Fibroblast of pulmonary artery (primary cell): ENCODE data around the gene LITAFD.

ENCODE experiments used
- DNase-seq: peaks from one replicate; pipeline ENCODE4 v3.0.0-alpha.2; 2010; ENCODE audit warnings: low read depth
- H3K4me3 ChIP-seq: replicated peaks from 2 replicates; pipeline ENCODE4 v1.5.1; 2011; ENCODE audit warnings: low read depth, mild to moderate bottlenecking, control low read depth, low read length, moderate library complexity
- TF ChIP-seq, protein P1 (sequence below): IDR thresholded peaks from 2 replicates; pipeline ENCODE4 v1.5.1; 2011; ENCODE audit warnings: mild to moderate bottlenecking, control low read depth, low read length, inconsistent platforms; ENCODE audit errors: missing control alignments

Gene LITAFD

DNA sequence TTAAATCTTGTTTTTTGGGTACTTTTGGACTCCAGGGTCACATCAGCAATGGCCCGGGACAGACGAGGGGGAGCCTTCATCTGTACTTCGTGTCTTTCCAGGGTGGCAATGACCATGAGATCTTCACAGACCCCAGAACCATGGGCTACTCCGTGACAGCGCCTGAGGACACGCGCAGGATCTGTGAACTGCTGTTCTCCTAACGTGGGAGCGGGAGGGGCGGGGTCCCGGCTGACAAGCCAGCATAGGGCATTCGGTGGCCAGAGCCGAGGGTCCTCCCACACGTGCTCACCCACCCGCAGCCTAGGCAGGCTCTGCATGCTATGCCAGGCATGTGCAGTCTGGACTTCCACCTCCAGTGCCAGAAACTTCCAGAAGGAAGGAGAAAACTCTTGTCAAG is 34.5 kb upstream of the LITAFD start:
- TF ChIP-seq, protein P1, sequence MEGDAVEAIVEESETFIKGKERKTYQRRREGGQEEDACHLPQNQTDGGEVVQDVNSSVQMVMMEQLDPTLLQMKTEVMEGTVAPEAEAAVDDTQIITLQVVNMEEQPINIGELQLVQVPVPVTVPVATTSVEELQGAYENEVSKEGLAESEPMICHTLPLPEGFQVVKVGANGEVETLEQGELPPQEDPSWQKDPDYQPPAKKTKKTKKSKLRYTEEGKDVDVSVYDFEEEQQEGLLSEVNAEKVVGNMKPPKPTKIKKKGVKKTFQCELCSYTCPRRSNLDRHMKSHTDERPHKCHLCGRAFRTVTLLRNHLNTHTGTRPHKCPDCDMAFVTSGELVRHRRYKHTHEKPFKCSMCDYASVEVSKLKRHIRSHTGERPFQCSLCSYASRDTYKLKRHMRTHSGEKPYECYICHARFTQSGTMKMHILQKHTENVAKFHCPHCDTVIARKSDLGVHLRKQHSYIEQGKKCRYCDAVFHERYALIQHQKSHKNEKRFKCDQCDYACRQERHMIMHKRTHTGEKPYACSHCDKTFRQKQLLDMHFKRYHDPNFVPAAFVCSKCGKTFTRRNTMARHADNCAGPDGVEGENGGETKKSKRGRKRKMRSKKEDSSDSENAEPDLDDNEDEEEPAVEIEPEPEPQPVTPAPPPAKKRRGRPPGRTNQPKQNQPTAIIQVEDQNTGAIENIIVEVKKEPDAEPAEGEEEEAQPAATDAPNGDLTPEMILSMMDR = no peak
- no peak for DNase-seq
- no peak overlapping the region for H3K4me3 ChIP-seq

DNA sequence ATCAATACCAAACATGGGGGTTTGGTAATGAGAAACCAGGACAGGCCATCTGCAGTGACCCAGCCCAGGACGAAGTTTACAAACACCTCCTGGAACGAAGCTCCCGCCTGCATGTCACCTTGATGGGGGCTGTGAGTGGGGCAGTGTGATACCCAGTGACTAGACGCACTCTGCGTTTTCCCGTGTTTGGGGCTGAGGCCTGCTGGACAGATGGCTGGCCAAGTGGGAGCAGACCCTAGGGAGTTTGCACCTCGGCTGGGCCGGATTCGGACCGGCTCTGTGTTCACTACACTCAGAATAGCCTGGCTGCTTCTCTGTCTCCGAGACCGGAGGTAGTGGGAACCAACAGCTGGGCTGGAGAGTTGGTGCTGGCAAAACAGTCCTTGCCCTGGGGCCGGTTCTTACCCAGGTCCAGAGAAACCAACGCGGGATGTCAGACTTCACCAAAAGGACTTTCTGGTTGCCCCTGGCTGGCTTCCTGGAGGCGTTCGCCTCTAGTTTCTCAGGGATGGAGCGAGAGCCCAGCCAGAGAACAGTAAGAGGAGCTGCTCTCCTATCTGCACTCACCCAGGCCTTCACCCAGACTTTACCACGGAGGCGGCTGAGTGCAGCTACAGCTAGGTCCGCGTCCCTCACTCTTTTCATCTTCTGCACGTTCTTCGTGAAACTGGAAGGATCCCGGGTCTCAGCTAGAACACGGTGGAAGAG is 33.8 kb upstream of the LITAFD start:
- H3K4me3 ChIP-seq = no peak overlapping the region
- TF ChIP-seq, protein P1 = no peak
- DNase-seq = no peak

DNA sequence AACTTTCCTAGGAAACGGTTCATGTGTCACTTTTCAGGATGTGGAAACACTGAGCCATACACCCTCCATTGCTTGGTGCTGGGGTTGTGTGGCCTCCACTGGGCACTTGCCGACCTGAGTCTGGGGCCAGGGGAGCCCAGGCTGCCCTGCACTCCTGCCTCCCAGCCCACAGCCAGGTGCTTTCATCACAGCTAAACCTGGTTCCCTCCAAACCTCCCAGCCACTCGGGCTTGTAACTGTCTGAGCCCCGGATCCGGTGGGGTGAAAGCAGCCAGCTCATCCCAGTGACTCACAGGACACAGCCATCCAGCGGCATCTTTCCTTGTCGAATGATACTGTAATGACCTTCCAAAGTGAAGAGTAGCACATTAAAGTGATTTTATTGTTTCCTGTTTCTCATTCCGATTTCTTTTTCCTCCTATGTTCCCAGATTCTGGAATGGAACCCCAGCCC is 33.2 kb upstream of the LITAFD start:
- no peak overlapping the region for H3K4me3 ChIP-seq
- no peak for DNase-seq
- TF ChIP-seq, protein P1 = no peak

DNA sequence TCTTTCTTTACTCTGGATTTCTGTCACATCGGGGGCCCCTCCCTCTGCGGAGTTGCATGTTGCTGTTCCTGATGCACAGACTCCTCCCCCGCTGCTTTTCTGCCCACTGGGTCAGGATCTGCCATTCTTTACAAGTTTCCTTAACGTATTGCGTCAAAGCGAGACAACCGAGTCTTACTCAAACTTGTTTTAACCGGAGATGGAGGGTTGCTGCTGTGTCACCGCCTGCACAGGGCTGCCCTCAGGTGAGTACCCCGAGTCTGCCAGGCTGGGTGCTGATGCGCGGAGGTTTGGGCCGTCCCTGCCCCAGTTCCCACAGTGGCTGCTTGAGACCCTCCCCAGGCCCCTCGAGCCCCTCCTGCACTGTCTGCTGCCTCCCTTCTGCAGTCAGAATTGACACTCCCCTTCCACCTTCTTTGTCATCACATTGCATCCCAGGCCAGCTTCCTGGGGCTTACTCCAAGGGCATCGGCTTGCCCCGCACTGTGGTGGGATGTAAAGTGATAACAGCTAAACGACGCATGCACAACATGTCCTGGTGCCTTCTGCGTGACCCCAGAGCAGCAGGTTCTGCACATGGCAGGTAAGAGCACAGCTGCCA is 32.6 kb upstream of the LITAFD start:
- DNase-seq = peak; percentile 80
- TF ChIP-seq, protein P1 = no peak
- H3K4me3 ChIP-seq = no peak overlapping the region

DNA sequence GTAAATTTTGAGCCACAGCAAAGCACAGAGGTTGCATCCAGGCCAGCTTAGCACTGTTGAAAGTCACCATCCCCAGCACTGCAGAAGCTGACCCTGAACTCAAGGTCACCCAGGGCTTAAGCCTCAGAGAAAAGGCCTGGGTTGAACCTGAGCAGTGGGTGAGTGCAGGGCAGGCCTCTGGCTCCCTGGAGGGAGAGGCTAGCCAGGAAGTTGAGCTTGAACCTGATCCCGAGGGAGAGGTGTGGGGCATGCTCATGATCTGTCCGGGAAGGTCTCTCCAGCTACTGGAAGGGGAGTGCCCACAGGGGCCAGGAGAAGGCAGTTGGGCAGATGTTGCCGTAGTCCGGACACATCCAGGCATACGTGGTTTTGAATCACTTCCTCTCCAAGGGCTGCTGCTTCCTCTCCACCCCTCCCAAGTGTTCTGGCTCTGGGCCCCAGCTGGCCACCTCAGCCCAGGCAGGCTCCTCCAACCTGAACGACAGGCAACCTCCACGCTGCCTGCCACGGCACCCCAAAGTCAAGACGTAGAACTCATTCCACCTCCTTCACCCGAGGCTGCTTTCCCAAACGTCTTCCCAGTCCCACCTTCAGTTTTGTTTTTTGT is 31.8 kb upstream of the LITAFD start:
- DNase-seq = peak; percentile 93
- TF ChIP-seq, protein P1 = no peak
- H3K4me3 ChIP-seq = no peak overlapping the region

DNA sequence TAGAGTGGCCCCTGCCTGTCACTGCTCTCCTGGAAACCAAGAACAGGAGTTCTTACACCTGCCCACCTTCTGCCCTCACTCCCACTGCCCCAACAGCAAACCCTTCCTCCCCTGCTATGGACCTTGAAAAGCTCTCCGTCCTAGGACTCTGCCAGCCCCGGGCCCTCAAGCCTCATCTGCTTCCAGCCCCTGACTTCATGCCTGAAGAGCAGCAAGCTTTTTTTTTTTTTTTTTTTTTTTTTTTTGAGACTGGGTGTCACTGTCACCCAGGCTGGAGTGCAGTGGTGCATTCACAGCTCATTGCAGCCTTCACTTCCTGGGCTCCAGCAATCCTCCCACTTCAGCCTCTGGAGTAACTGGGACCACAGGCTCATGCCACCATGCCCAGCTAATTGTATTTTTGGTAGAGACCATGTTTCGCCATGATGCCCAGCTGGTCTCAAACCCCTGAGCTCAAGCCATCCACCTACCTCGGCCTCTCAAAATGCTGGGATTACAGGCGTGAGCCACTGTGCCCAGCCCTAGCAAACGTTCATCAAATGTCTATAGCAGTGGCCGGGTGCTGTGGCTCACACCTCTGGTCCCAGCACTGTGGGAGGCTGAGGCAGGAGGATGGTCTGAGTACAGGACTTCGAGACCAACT is 30.3 kb upstream of the LITAFD start:
- TF ChIP-seq, protein P1 = no peak
- no peak for DNase-seq
- no peak overlapping the region for H3K4me3 ChIP-seq
